GM21447 (cell line): ENCODE measurements around the gene CDH4.
"Not testable (repeated sequence)": the region's sequence is repeated elsewhere in the genome, so short reads cannot be mapped to it uniquely, and the experiment has no call there.

Experiments
- ATAC-seq: cut with Tn5 transposase; IDR thresholded peaks from one replicate; pipeline ENCODE4 v1.9.1; 2021; ENCODE audit not compliant: unreplicated experiment

Gene CDH4

DNA sequence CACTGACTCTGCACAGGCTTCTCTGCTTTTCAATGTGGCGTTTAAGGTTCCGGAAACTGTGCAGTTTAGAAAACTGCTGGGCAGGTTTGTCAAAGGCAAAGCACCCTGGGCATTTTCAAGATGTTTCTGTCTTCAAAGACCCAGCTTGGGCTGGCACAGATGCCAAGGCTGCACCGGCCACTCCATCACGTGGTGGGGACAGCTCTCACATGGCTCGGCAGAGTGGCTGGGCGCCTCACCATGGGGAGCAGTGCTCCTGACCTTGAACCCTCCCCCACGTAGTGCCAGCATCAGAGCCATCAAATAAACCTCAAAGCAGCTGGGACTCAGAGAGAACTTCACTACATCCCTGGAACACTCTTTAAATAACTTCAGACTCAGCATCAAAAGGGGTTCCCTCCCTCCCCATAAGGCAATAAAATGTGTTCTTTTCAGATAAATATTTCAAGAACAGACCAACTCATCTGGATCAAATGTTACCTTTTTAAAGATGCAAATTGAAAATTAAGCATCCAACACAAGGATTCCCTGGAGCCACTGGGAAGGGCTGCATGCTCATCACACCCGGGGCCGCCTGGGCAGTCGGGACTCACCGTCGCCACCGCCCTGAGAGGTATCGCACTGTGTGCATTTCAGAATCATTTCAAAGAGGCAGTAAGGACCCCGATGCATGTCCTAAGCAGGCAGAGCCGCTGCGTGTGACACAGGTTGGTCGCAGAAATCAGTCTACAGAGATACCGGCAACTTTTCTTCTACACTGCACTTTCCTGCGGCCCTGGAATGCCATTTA lies 157.1 kb downstream of the CDH4 start:
- ATAC-seq, result no peak

DNA sequence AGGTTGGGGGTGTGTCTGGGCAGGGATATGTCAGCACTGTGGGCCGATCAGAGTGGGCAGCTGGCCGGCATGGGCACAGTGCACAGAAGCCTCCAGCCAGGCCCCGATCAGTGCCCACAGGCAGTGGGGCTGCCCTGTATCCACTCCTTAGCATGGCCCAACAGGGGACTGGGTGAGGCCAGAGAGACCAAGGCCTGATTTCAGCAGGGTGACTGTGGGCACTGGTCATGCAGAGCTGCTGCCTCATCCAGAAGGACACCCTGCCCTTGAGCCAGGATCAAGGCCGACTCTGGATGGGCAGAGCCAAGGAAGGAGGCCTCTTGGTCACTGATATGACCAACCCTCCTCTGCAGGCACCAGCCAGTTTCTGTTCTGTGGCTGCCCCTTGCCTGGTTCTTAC lies 159.7 kb downstream of the CDH4 start:
- ATAC-seq, result no peak

- no peak for ATAC-seq
These were observed 161.7 kb downstream of the CDH4 start for GRCh38 chr20:61413752-61414151.

- ATAC-seq, result no peak
These were observed 162.5 kb downstream of the CDH4 start for GRCh38 chr20:61414455-61414991.

DNA sequence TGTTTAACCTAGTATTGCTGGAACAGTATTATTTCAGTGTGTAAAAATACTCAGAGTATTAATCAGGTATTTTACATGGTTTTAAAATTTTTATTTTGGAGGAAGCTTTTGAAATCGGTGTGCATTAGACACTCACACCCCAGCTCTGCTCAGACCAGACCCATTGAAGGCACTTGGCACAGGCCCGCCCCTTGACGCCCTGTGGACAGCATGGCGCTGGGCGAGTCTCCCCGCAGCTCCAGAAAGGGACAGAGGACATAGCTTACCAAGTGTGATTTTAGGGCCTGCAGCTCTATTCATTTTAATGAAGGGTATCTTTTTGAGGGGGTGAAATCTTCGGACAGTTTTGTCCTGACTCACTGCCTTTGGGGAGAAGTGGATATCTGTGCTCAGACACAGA lies 164.5 kb downstream of the CDH4 start:
- ATAC-seq, result no peak

DNA sequence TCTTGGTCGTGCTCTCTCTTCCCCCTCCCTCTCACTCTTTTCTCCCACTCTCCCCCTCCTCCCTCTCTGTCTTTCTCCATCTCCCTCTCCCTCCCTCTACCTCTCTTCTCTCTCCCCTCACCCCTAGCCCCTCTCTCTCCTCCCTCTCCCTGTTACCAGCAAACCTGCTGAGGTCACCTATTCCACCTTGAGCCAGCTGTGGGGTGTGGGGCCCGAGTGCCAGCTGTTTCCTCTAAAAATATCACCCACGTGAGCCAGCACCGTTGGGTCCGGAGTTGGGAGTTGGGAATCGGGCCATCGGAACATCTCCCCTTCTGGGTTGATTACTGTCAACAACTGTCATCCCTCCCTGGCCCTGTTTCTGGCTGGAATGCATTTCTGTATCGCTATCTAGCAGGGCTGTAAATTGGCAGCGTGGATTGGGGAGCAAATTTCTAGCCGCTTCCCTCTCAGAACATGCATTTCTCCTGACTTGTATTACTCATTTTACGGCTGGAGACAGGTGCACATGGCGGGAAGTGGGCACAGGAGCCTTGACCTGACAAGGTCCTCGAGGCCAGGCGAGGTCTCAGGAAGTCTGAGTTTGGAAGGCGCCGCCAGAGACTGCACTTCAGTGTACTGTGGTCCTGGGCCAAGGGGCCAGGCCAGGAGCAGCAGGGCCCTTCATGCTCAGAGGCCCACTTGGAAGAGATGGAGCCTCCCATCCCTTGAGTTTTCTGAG lies 165.3 kb downstream of the CDH4 start:
- no peak for ATAC-seq

DNA sequence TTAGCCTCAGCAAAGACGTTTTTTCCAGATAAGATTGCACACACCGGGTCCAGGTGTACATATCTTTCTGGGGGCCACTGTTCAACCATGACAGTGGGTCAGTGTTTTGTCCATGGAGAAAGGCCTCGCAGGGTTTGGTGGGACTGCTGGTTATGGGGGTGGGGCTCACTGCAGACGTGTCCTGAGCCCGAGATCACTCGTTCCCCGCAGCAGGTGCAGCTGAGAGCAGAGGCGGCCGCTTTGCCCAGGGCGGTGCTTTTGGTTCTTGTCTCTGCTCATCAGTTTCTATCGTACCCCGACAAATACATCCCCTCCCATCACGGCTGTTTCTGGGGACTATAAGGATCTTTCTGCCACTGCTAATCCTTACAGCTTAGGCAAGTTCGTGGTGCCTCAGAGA lies 166.9 kb downstream of the CDH4 start:
- ATAC-seq, result no peak

DNA sequence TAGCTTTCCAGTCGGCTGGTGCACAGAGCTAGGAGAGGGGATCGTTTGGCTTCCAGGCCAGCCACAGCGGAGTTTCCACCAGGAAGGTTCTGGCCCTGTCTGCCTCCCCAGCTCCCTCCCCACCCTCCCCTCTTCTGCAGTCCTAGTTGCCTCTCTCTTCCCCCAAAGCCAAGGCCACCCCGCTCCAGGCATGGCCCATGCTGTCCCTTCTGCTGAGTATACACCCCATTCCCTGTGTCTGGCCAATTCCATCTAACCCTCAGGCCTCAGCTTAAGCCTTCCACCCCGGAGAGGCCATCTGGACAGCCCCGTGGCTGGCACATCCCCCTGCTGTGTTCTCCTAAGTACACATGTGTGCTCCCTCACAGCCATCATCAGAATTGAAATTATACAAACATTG lies 167.4 kb downstream of the CDH4 start:
- no peak for ATAC-seq

DNA sequence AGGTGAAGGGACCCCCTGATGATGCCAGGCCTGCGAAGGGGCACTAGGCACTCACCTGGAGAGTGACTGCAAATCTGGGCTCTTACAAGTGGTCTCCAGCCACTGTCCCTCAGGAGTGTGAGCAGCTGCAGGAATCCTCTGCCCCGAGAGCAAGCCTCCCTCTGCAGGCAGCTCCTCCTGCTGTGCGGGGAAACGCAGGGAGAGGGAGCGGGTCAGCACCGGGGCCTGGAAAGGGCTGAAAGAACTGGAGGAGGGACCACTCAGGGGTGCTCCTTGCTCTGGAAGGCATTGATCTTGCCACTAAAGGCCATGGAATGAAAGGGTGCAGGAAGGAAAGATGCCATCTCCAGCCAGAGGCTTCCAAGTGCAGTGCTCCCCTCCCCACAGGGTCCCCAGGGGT lies 168.0 kb downstream of the CDH4 start:
- no peak for ATAC-seq

GRCh38 chr20:61420781-61421180 lies 168.7 kb downstream of the CDH4 start:
- ATAC-seq, result no peak

DNA sequence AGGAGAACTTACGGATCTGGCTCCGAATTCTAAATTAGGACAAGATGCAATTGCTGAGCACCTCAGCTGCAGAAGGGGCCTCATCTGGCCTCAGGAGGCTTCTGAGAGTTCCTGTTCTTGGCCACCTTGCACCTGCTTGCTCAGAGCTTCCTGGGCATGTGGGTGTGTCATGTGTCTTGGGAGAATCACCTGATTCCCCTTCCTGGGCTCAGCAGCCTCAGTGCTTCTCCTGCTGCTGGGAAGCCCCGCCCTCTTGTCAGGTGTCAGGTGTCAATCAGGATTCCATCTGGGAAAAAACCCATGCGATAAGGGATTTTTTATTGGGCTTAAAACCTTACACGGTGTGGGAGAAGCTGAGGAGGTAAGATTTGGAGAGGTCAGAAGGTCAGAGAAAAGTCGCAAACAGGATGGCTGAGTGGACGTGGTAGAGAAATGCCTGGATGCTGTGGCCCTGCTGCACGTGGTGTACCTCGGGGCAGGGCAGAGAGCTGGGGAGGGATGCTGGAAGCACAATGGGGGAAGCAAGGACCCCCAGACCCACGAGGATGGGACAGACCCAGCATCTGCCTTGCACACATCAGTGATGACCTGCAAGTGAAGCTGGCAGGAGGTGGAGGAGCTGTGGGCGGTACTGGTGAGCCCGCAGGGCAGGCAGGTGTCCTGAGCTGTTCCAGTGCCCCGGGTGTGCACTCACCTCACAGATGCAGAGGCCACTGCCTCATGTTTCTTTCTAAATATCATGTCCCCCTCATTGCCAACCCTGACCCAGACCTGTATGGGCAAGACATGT lies 170.8 kb downstream of the CDH4 start:
- no peak for ATAC-seq

GRCh38 chr20:61424011-61424627 lies 172.1 kb downstream of the CDH4 start:
- ATAC-seq, result no peak

- ATAC-seq, result no peak
These were observed 172.8 kb downstream of the CDH4 start for GRCh38 chr20:61424628-61425420.

GRCh38 chr20:61425541-61425991 lies 173.5 kb downstream of the CDH4 start:
- ATAC-seq, result not testable (repeated sequence)

DNA sequence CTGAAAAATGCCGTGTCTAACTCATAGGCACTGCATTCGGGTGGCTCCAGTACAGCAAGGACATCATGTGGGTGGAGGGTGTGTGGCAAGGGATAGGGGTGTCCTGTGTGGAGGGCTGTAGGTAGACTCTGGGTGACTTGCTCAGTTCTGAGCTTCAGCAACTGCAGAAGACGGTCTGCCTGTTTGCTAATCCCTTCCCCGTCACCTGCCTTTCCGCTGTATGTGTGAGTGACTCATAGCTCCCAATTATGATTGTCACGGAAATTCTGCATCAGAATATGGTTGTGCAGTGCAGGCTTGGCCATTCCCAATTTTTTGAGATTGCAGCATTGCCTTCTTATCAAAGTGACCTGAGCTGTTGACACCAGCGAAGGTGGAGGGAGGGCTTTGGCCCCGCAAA lies 174.3 kb downstream of the CDH4 start:
- ATAC-seq, result no peak

GRCh38 chr20:61429458-61430227 lies 177.6 kb downstream of the CDH4 start:
- ATAC-seq, result no peak

- ATAC-seq, result no peak
These were observed 178.2 kb downstream of the CDH4 start for GRCh38 chr20:61430228-61430624.

- ATAC-seq, result no peak
These were observed 181.1 kb downstream of the CDH4 start for GRCh38 chr20:61433176-61433575.

- no peak for ATAC-seq
These were observed 181.8 kb downstream of the CDH4 start for GRCh38 chr20:61433816-61434215.
